HepG2 (cell line): Measurements from ENCODE around the gene RAB3B. TPM values are rescaled to one million over a fixed set of nuclear protein-coding genes. Genes with fewer than 3 reads are reported as not detected.

Source experiments
- ATAC-seq: fragments of 200-7000 bp; cut with Tn5 transposase; 3 replicates; pipeline ENCODE4 v1.9.1; 2020; ENCODE audit warnings: mild to moderate bottlenecking, moderate library complexity
- BruUV-seq: library from RNA; stranded (reverse); fragments of 400-500 nt; replicated peaks from 2 replicates; lab custom pipeline; 2021; lab: Mats Ljungman, UMichigan
- CTCF ChIA-PET: fragments of 300-600 bp; formaldehyde crosslinking; extraction: SDS; loops from one replicate; lab custom pipeline; 2021; ENCODE audit warnings: low total read pairs, inconsistent platforms, low intra/inter-chr PET ratio; lab: Yijun Ruan, JAX
- POLR2A ChIA-PET: fragments of 350-600 bp; sonication (Branson Sonifier 250); formaldehyde crosslinking; loops from one replicate; lab custom pipeline; 2020; ENCODE audit warnings: antibody characterized with exemption, inconsistent platforms; lab: Yijun Ruan, JAX
- DNase-seq: peaks from one replicate; pipeline ENCODE4 v3.0.0-alpha.2; 2015; ENCODE audit warnings: low spot score
- FAIRE-seq: peaks from 3 replicates; lab custom pipeline; 2011; peaks lifted over from hg19 to GRCh38; lab: Jason Lieb, UNC
- H2AFZ ChIP-seq: one replicate; pipeline ENCODE4 v1.6.1; 2011; ENCODE audit warnings: low read length, inconsistent platforms
- H3K27ac ChIP-seq: fragments of 300-600 bp; 3 replicates; pipeline ENCODE4 v1.8.0; 2011; ENCODE audit warnings: mixed run types, mild to moderate bottlenecking, mixed read lengths, low read length, inconsistent platforms; ENCODE audit not compliant: insufficient read depth; ENCODE audit errors: extremely low read length
- H3K27me3 ChIP-seq, 2 experiments: fragments of 200-600 bp in 1 of 2; 2 replicates in 1 of 2; 3 replicates in 1 of 2; pipeline versions ENCODE4 v1.6.0 to v1.8.0; 2011; ENCODE audit warnings: low read length in 2 of 2, mild to moderate bottlenecking in 2 of 2, moderate library complexity in 2 of 2, inconsistent platforms in 1 of 2; ENCODE audit not compliant: insufficient read depth in 2 of 2, control insufficient read depth in 1 of 2
- H3K36me3 ChIP-seq, 2 experiments: fragments of 200-600 bp in 1 of 2; replicated peaks in 1 of 2; 2 replicates in 1 of 2; 3 replicates in 1 of 2; pipeline versions ENCODE4 v1.5.1 to v1.8.0; 2011; ENCODE audit warnings: low read length in 2 of 2, inconsistent platforms in 1 of 2; ENCODE audit not compliant: insufficient read depth in 2 of 2, control insufficient read depth in 1 of 2
- H3K4me1 ChIP-seq: 2 replicates; pipeline ENCODE4 v1.5.1; 2012; ENCODE audit warnings: low read length, inconsistent platforms; ENCODE audit not compliant: insufficient read depth
- H3K4me2 ChIP-seq: 2 replicates; pipeline ENCODE4 v1.6.0; 2011; ENCODE audit warnings: low read depth, low read length, inconsistent platforms
- H3K4me3 ChIP-seq, 3 experiments: fragments of 200-600 bp in 1 of 3; sonication (generic), shearing (Covaris generic) in 1 of 3; replicated peaks in 1 of 3; 2 replicates each; pipeline ENCODE4 v1.5.1; 2011 to 2016; ENCODE audit warnings: low read length in 3 of 3, inconsistent platforms in 2 of 3, low read depth in 2 of 3, mild to moderate bottlenecking in 2 of 3, control low read depth in 1 of 3, mixed read lengths in 1 of 3; ENCODE audit not compliant: insufficient read depth in 1 of 3
- H3K79me2 ChIP-seq: one replicate; pipeline ENCODE4 v1.6.1; 2011; ENCODE audit warnings: low read length, inconsistent platforms; ENCODE audit not compliant: insufficient read depth
- H3K9ac ChIP-seq: 2 replicates; pipeline ENCODE4 v1.6.0; 2011; ENCODE audit warnings: mild to moderate bottlenecking, low read depth, low read length, inconsistent platforms; ENCODE audit not compliant: insufficient read depth
- H3K9me3 ChIP-seq: 2 replicates; pipeline ENCODE4 v1.5.1; 2012; ENCODE audit warnings: mild to moderate bottlenecking, low read length
- H4K20me1 ChIP-seq: 2 replicates; pipeline ENCODE4 v1.6.0; 2011; ENCODE audit warnings: inconsistent platforms, mild to moderate bottlenecking, low read length, moderate library complexity; ENCODE audit not compliant: insufficient read depth
- BRCA1 ChIP-seq: sonication (generic); formaldehyde crosslinking; IDR thresholded peaks from 2 replicates; pipeline ENCODE4 v1.4.0; 2020; ENCODE audit warnings: missing genetic modification reagents
- HNF4A ChIP-seq: sonication (generic); formaldehyde crosslinking; IDR thresholded peaks from 2 replicates; pipeline ENCODE4 v1.4.0; 2020; ENCODE audit warnings: missing genetic modification reagents
- HOXD1 ChIP-seq: sonication (generic); formaldehyde crosslinking; IDR thresholded peaks from 2 replicates; pipeline ENCODE4 v1.5.0; 2020; ENCODE audit warnings: missing genetic modification reagents
- MAFF ChIP-seq: IDR thresholded peaks from 2 replicates; pipeline ENCODE4 v1.6.1; 2011; ENCODE audit warnings: low read depth, low read length, improper control_type of control experiment
- PAX8 ChIP-seq: sonication (generic); formaldehyde crosslinking; IDR thresholded peaks from 2 replicates; pipeline ENCODE4 v1.8.0; 2022; ENCODE audit warnings: mild to moderate bottlenecking, missing genetic modification reagents, borderline replicate concordance
- POLR2AphosphoS2 ChIP-seq: IDR thresholded peaks from 2 replicates; pipeline ENCODE4 v1.6.1; 2011; ENCODE audit warnings: low read depth, low read length, improper control_type of control experiment
- ZFP36L1 ChIP-seq: sonication (generic); formaldehyde crosslinking; IDR thresholded peaks from 2 replicates; pipeline ENCODE4 v1.8.0; 2022; ENCODE audit warnings: mild to moderate bottlenecking, missing genetic modification reagents, moderate library complexity
- ZNF501 ChIP-seq: sonication (generic); formaldehyde crosslinking; IDR thresholded peaks from 2 replicates; pipeline ENCODE4 v1.5.1; 2020; ENCODE audit warnings: mild to moderate bottlenecking, moderate library complexity, missing genetic modification reagents
- ZNF605 ChIP-seq: sonication (generic); formaldehyde crosslinking; IDR thresholded peaks from 2 replicates; pipeline ENCODE4 v1.8.0; 2022; ENCODE audit warnings: mild to moderate bottlenecking, missing genetic modification reagents
- ZNF891 ChIP-seq: sonication (generic); formaldehyde crosslinking; IDR thresholded peaks from 2 replicates; pipeline ENCODE4 v1.5.0; 2020; ENCODE audit warnings: mild to moderate bottlenecking, missing genetic modification reagents
- WGBS: methylation state at CpG from one replicate; pipeline ENCODE4 v1.1.6; 2017; ENCODE audit warnings: low lambda C conversion rate; 5-methylcytosine and 5-hydroxymethylcytosine counted together
- in situ Hi-C: cut with HindIII; loops from 2 replicates; pipeline ENCODE4 v1.10.0; 2017; ENCODE audit warnings: low pct_unique_long_range_greater_than_20kb; ENCODE audit not compliant: extremely low pct_ligation_motif_present
- intact Hi-C: fragments of 100-400 bp; cut with micrococcal nuclease; formaldehyde crosslinking; loops from one replicate; pipeline ENCODE4 v1.10.0; 2022; ENCODE audit not compliant: unreplicated experiment
- polyA plus RNA-seq, 8 experiments: library from polyadenylated mRNA; depleted of rRNA in 3 of 8; stranded (reverse) in 7 of 8; unstranded in 1 of 8; fragments of >200 nt; fragmentation: Illumina TruSeq in 4 of 8; extraction: Trizol in 4 of 8; gene quantifications; 2 replicates each; pipeline versions ENCODE4 v1.2.1 to v1.2.3, GENCODE V29; 2011 to 2016; ENCODE audit warnings: low read depth in 4 of 8, missing spikeins in 1 of 8, mixed read lengths in 1 of 8; ENCODE audit not compliant: insufficient read depth in 1 of 8
- total RNA-seq, 5 experiments: library from RNA; depleted of rRNA; stranded (reverse); fragments of >200 nt; fragmentation: Illumina TruSeq; extraction: Trizol; gene quantifications; 2 replicates each; pipeline ENCODE4 v1.2.3, GENCODE V29; 2016; ENCODE audit warnings: low read depth in 1 of 5
- TF ChIP-seq, protein P1 (sequence below): sonication (generic); formaldehyde crosslinking; conservative IDR thresholded peaks from 2 replicates; pipeline ENCODE4 v1.4.0; 2020; ENCODE audit warnings: missing genetic modification reagents
- TF ChIP-seq, protein P2 (sequence below): sonication (generic); formaldehyde crosslinking; IDR thresholded peaks from 2 replicates; pipeline ENCODE4 v1.4.0; 2020; ENCODE audit warnings: mild to moderate bottlenecking, missing genetic modification reagents
- TF ChIP-seq, protein P3 (sequence below): sonication (generic); formaldehyde crosslinking; IDR thresholded peaks from 2 replicates; pipeline ENCODE4 v1.8.0; 2022; ENCODE audit warnings: missing genetic modification reagents, mild to moderate bottlenecking, borderline replicate concordance

Gene RAB3B
- total and polyA plus RNA-seq, 2 of the 13 experiments (the other 11 are each of a cell fraction or from before 2014, with no cell fraction given), result 1.0 to 1.2 TPM

DNA sequence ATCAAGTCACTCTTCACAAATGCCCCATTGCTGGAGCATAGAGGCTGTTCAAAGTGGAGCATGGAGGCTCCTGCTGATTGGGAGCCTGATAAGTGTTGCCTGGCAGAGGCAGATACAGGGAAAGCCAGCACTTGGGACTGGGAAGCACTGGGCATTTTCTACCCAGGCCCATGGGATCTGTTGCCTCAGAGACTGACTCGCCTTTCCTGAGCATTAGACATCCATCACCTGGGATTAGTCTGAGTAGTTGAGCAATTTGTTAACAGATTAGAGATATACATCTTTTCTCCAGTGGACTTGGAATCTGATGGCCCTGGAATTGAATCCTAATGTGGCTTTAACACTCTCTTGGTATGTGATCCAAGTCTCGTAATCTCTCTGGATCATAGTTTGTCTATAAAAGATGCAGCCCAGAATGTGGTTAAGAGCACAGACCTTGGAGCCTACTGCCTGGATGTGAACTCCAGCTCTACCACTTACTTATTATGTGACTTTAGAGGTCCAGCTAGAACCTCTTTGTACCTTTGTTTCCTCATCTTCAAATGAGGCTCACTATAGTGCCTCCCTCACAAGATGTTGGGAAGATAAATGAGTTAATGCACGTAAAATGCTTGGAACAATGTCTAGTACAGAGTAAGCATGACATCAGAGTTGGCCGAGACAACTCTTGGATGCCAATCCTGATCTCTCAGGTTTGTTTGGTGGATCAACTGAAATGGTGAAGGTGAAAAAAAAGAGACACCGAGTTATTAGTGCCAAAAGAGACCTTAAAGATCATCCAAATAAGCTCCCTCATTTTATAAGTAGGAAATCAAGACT lies 73.7 kb downstream of the RAB3B start:
- H3K4me2 ChIP-seq, result no peak overlapping the region
- in situ Hi-C loops, result no loop called here
- no peaks in the 10 kb centered on the region for H3K9me3 ChIP-seq
- H3K27ac ChIP-seq, result no peak overlapping the region
- peaks cover 2% of the 10 kb centered on the region for H3K4me1 ChIP-seq
- no peak overlapping the region for H3K9ac ChIP-seq
- ATAC-seq, result no peak
- BruUV-seq, result no TSS peak
- 53% methylated on average over 5 of the region's 5 CpGs for WGBS
- no peak for FAIRE-seq
- ChIA-PET POLR2A (no interaction called here), CTCF (no interaction called here)
- intact Hi-C loops, result loop anchor here (5.0 kb wide), 1 partner anchor 86 kb away; no protein-coding TSS in a partner anchor
- H3K79me2 ChIP-seq, result no peaks in the 10 kb centered on the region
- TF ChIP-seq ZNF605 (CRISPR knock-in tag), result no peak
- no peak overlapping the region for H3K4me3 ChIP-seq
- H3K36me3 ChIP-seq, result no peaks in the 10 kb centered on the region
- DNase-seq, result no peak
- no peak overlapping the region for H2AFZ ChIP-seq
- no peaks in the 10 kb centered on the region for H4K20me1 ChIP-seq
- H3K27me3 ChIP-seq, result no peaks in the 10 kb centered on the region; a peak in 1 of 5 replicates

DNA sequence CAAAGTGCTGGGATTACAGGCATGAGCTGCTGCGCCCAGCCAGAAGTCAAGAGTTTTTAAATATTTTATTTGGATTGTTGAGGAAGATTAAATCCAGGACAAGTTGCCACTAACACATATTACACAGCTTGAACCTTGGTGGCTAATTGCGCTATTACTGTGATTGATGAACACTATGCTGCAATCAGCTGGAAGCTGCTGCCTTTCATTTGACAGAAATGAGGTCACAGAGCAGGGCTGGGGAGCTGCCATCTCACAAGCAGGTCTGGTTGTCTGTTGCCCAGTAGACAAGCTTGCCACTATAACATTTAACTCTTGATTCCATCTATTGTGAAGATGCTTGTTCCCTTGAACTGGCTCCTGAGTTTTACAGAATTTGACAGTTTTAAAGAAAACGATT lies 74.5 kb downstream of the RAB3B start:
- POLR2A ChIA-PET, result no interaction called here
- Histone ChIP-seq H3K9me3 (no peaks in the 10 kb centered on the region), H4K20me1 (no peaks in the 10 kb centered on the region), H3K4me3 (no peak overlapping the region), H3K27me3 (peaks cover 0 to 1% of the 10 kb centered on the region in 2 experiments; a peak in 3 of 5 replicates), H2AFZ (no peak overlapping the region), H3K4me2 (no peak overlapping the region), H3K4me1 (no peaks in the 10 kb centered on the region), H3K36me3 (no peaks in the 10 kb centered on the region), H3K27ac (no peak overlapping the region), H3K79me2 (no peaks in the 10 kb centered on the region), H3K9ac (no peak overlapping the region)
- CTCF ChIA-PET, result no interaction called here
- no peak for ATAC-seq
- WGBS, result 29% methylated on average over 3 of the region's 3 CpGs
- no peak for FAIRE-seq
- BruUV-seq, result no TSS peak
- in situ Hi-C loops, result no loop called here
- intact Hi-C loops, result loop anchor here (5.0 kb wide), 1 partner anchor 86 kb away; no protein-coding TSS in a partner anchor
- DNase-seq, result no peak
- TF ChIP-seq PAX8 (no peak), ZNF891 (no peak), MAFF (no peak), HOXD1 (CRISPR knock-in tag) (no peak), POLR2AphosphoS2 (no peak), HNF4A (CRISPR knock-in tag) (no peak), ZNF501 (no peak), BRCA1 (CRISPR knock-in tag) (no peak), ZFP36L1 (CRISPR knock-in tag) (no peak)
- TF ChIP-seq, protein P1, sequence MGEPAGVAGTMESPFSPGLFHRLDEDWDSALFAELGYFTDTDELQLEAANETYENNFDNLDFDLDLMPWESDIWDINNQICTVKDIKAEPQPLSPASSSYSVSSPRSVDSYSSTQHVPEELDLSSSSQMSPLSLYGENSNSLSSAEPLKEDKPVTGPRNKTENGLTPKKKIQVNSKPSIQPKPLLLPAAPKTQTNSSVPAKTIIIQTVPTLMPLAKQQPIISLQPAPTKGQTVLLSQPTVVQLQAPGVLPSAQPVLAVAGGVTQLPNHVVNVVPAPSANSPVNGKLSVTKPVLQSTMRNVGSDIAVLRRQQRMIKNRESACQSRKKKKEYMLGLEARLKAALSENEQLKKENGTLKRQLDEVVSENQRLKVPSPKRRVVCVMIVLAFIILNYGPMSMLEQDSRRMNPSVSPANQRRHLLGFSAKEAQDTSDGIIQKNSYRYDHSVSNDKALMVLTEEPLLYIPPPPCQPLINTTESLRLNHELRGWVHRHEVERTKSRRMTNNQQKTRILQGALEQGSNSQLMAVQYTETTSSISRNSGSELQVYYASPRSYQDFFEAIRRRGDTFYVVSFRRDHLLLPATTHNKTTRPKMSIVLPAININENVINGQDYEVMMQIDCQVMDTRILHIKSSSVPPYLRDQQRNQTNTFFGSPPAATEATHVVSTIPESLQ (CRISPR knock-in tag), result no peak
- TF ChIP-seq, protein P2, sequence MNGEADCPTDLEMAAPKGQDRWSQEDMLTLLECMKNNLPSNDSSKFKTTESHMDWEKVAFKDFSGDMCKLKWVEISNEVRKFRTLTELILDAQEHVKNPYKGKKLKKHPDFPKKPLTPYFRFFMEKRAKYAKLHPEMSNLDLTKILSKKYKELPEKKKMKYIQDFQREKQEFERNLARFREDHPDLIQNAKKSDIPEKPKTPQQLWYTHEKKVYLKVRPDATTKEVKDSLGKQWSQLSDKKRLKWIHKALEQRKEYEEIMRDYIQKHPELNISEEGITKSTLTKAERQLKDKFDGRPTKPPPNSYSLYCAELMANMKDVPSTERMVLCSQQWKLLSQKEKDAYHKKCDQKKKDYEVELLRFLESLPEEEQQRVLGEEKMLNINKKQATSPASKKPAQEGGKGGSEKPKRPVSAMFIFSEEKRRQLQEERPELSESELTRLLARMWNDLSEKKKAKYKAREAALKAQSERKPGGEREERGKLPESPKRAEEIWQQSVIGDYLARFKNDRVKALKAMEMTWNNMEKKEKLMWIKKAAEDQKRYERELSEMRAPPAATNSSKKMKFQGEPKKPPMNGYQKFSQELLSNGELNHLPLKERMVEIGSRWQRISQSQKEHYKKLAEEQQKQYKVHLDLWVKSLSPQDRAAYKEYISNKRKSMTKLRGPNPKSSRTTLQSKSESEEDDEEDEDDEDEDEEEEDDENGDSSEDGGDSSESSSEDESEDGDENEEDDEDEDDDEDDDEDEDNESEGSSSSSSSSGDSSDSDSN (CRISPR knock-in tag), result no peak
- TF ChIP-seq, protein P3, sequence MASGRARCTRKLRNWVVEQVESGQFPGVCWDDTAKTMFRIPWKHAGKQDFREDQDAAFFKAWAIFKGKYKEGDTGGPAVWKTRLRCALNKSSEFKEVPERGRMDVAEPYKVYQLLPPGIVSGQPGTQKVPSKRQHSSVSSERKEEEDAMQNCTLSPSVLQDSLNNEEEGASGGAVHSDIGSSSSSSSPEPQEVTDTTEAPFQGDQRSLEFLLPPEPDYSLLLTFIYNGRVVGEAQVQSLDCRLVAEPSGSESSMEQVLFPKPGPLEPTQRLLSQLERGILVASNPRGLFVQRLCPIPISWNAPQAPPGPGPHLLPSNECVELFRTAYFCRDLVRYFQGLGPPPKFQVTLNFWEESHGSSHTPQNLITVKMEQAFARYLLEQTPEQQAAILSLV (CRISPR knock-in tag), result no peak
